ENCODE measurements around the gene MAN1C1.

- TF ChIP-seq CTCF (IDR thresholded peaks at IDR 0.05; ENCODE audit: insufficient read depth, low read length, poor library complexity, severe bottlenecking): no peak
- TF ChIP-seq EZH2phosphoT487 (conservative IDR thresholded peaks at IDR 0.05; ENCODE audit: low read length): no peak
Measured at GRCh38 chr1:25672763-25673409, 56.3 kb downstream of the MAN1C1 start.
